ENCODE data around the gene RTN3. TPM values are rescaled to one million over a fixed set of nuclear protein-coding genes. Genes with fewer than 3 reads are reported as not detected.

Gene RTN3, protein sequence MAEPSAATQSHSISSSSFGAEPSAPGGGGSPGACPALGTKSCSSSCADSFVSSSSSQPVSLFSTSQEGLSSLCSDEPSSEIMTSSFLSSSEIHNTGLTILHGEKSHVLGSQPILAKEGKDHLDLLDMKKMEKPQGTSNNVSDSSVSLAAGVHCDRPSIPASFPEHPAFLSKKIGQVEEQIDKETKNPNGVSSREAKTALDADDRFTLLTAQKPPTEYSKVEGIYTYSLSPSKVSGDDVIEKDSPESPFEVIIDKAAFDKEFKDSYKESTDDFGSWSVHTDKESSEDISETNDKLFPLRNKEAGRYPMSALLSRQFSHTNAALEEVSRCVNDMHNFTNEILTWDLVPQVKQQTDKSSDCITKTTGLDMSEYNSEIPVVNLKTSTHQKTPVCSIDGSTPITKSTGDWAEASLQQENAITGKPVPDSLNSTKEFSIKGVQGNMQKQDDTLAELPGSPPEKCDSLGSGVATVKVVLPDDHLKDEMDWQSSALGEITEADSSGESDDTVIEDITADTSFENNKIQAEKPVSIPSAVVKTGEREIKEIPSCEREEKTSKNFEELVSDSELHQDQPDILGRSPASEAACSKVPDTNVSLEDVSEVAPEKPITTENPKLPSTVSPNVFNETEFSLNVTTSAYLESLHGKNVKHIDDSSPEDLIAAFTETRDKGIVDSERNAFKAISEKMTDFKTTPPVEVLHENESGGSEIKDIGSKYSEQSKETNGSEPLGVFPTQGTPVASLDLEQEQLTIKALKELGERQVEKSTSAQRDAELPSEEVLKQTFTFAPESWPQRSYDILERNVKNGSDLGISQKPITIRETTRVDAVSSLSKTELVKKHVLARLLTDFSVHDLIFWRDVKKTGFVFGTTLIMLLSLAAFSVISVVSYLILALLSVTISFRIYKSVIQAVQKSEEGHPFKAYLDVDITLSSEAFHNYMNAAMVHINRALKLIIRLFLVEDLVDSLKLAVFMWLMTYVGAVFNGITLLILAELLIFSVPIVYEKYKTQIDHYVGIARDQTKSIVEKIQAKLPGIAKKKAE
- total RNA-seq, result 124 TPM

GRCh38 chr11:63681321-63682065, at the start of gene RTN3:
Gene RTN3, plus strand, starts transcription at chr11:63681500. Its CDS starts 137 bp downstream, at chr11:63681637.

DNA sequence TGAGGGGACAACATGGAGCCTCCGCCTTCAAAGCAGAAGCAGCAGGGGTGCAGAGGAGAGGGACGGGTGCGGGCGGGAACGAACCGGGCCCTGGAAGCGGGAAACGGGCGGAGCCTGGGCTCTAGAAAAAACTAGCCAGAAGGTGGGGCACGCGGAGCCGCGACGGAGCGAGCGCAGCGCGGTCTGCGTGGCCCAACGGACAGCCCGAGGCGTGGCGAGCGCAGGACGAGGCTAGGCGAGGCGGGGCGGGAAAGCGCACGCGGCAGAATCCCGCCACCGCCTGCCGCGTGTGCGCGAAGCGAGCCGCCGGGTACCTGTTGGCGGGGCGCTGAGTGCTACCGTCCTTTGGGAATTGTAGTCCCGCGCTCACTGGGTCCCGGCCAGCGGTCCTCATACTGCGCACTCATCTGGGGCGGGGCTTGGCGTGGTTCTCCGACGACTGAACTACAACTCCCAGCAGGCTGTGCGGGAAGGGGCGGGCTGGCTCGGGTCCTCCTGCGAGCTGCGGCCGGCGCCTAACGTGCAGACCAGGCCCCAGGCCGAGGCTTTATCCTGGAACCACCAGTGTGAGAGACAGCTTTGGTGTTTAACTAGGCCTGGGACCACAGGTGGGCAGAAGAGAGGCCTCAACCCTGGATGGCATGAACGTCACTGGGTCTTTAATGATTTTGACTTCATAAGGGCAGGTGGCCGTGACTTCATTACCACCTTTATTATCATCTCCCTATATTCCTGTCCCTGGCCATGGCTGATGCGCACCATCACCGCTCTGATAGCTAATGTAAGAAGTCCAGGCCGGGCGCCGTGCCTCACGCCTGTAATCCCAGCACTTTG, 9.8 kb upstream of the RTN3 start, which contains the start of gene ATL3:
ATL3 (minus strand) TSS at position 55 of the 834 bp plus-strand sequence; CDS start at position 14, 41 bp downstream.

GRCh38 chr11:63768237-63769041, 87.1 kb downstream of the RTN3 start, which contains the start of gene ZFTA:
Gene ZFTA, minus strand, starts transcription at chr11:63768775. Its CDS starts 153 bp downstream, at chr11:63768622.

Other genes starting within 250 kb of the RTN3 start
- gene PLAAT5, start 190.3 kb upstream of the RTN3 start, total RNA-seq, result 2.7 TPM
- 0.60 TPM for gene LGALS12, start 175.4 kb upstream of the RTN3 start, total RNA-seq
- gene PLAAT4, start 144.7 kb upstream of the RTN3 start, total RNA-seq, result 9.8 TPM
- gene PLAAT2, start 118.1 kb upstream of the RTN3 start, total RNA-seq, result 4.8 TPM
- gene PLAAT3, start 67.1 kb upstream of the RTN3 start, total RNA-seq, result 31.5 TPM
- gene ATL3, start 10.1 kb upstream of the RTN3 start, total RNA-seq, result 51.4 TPM
- gene ZFTA, start 87.3 kb downstream of the RTN3 start, total RNA-seq, result 36.8 TPM
- gene SPINDOC, start 132.0 kb downstream of the RTN3 start, total RNA-seq, result 10.9 TPM
- 20.9 TPM for gene MARK2, start 157.6 kb downstream of the RTN3 start, total RNA-seq
- gene RCOR2, start 235.7 kb downstream of the RTN3 start, total RNA-seq, result 28.1 TPM